Heart left ventricle (tissue), 13 donors: ENCODE data around the gene SMC6.

Experiments used
- CTCF ChIP-seq, 12 donors: fragments of 200-600 bp; sonication (generic) in 4 of 12; IDR thresholded peaks; one replicate each; pipeline versions ENCODE4 v1.5.0 to v1.8.0; 2018 to 2022; ENCODE audit warnings: antibody characterized with exemption in 12 of 12, mild to moderate bottlenecking in 5 of 12
- POLR2A ChIP-seq, 2 donors: fragments of 450-650 bp; IDR thresholded peaks; one replicate each; pipeline ENCODE4 v1.6.1; 2017; ENCODE audit warnings: antibody characterized with exemption in 2 of 2, mild to moderate bottlenecking in 2 of 2, moderate library complexity in 2 of 2
- donor health status: ischemic (EF 13 %, LVEDD 7.1; RV severe dilation, severe dysfunction).
- donor health status: DM: no; HTN: yes; CAD: no.
- donor health status: DM: no; HTN: no; CAD: no.
- donor health status: ischemic (EF 25% LVEDD 6.9; RV normal size, moderate dysfunction).
- donor health status: ischemic (EF 25% LVEDD 5.7; RV mildly dilated, moderate dysfunction).
- donor health status: ischemic (EF 35%, LVEDD 5.7; RV mildly dilated, moderate dysfunction).
- donor health status: nonischemic (EF 11% LVEDD 7.7; RV severe dilation, severe dysfunction).
- donor health status: DM: yes; HTN: yes; CAD: no.
- donor health status: PGD.
- donor health status: ischemic (EF 29% LVEDD 5.4; RV normal size, mild dysfunction).
- donor health status: nonischemic (EF 23%, LVEDD 6.1; RV moderate dilation, normal function).

- TF ChIP-seq CTCF (IDR thresholded peaks at IDR 0.05) (no peak), POLR2A (IDR thresholded peaks at IDR 0.05) (no peak)
These were observed 73.5 kb downstream of the SMC6 start for GRCh38 chr2:17680119-17680518.
